HL-60 (cell line): Measurements from ENCODE around the gene COX17.

Experiments used
- DNase-seq, 2 experiments: peaks; one replicate each; pipeline ENCODE4 v3.0.0-alpha.2; 2010 to 2020; ENCODE audit warnings: low read depth in 1 of 2, low spot score in 1 of 2
- H3K27ac ChIP-seq: fragments of 250-450 bp; sonication (Bioruptor Pico); replicated peaks from 2 replicates; pipeline ENCODE4 v1.5.1; 2020; ENCODE audit warnings: mild to moderate bottlenecking, moderate library complexity
- H3K27me3 ChIP-seq: fragments of 250-450 bp; sonication (Bioruptor Pico); 2 replicates; pipeline ENCODE4 v1.5.1; 2021; ENCODE audit warnings: mild to moderate bottlenecking, moderate library complexity; ENCODE audit not compliant: insufficient read depth, poor library complexity, severe bottlenecking
- H3K4me3 ChIP-seq: replicated peaks from 2 replicates; pipeline ENCODE4 v1.5.1; 2011; ENCODE audit warnings: mild to moderate bottlenecking, control low read depth, low read length; ENCODE audit not compliant: insufficient read depth
- GABPA ChIP-seq: IDR thresholded peaks from 2 replicates; pipeline ENCODE4 v1.6.1; 2012; ENCODE audit warnings: low read depth
- POLR2AphosphoS5 ChIP-seq: IDR thresholded peaks from 2 replicates; pipeline ENCODE4 v1.6.1; 2012; ENCODE audit warnings: low read depth
- REST ChIP-seq: IDR thresholded peaks from 2 replicates; pipeline ENCODE4 v1.6.1; 2012; ENCODE audit warnings: low read depth; ENCODE audit not compliant: insufficient replicate concordance
- SPI1 ChIP-seq: IDR thresholded peaks from 2 replicates; pipeline ENCODE4 v1.6.1; 2012; ENCODE audit warnings: low read depth, mild to moderate bottlenecking, borderline replicate concordance
- TF ChIP-seq, protein P1 (sequence below): IDR thresholded peaks from one replicate; pipeline ENCODE4 v1.5.1; 2011; ENCODE audit warnings: low read length, control low read depth, inconsistent platforms; ENCODE audit not compliant: insufficient read depth

Gene COX17

DNA sequence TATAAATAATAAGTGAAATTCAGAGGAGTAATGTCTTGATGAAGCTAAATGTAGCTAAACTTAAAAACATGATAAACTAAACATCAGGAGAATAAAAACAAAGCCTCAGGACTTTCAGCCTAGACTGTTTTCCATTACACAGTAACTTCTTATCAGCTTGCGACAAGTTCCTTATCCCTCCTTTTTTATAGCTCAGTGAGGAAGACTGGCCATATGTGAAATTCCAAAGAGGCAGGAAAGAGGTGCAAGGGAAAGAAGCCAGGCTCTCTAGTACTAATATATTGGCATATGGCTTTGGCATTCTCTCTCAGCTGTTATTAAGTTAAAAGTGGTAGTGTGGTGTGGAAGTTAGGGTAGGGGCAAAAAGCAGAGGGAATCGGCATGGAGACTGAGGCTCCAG, 4.4 kb downstream of the COX17 start:
- H3K4me3 ChIP-seq = no peak overlapping the region
- DNase-seq = no peak
- H3K27me3 ChIP-seq = no peaks in the 10 kb centered on the region
- H3K27ac ChIP-seq = no peak overlapping the region
- TF ChIP-seq GABPA = no peak

- Histone ChIP-seq H3K27ac (no peak overlapping the region), H3K4me3 (no peak overlapping the region), H3K27me3 (no peaks in the 10 kb centered on the region)
- TF ChIP-seq, protein P1, sequence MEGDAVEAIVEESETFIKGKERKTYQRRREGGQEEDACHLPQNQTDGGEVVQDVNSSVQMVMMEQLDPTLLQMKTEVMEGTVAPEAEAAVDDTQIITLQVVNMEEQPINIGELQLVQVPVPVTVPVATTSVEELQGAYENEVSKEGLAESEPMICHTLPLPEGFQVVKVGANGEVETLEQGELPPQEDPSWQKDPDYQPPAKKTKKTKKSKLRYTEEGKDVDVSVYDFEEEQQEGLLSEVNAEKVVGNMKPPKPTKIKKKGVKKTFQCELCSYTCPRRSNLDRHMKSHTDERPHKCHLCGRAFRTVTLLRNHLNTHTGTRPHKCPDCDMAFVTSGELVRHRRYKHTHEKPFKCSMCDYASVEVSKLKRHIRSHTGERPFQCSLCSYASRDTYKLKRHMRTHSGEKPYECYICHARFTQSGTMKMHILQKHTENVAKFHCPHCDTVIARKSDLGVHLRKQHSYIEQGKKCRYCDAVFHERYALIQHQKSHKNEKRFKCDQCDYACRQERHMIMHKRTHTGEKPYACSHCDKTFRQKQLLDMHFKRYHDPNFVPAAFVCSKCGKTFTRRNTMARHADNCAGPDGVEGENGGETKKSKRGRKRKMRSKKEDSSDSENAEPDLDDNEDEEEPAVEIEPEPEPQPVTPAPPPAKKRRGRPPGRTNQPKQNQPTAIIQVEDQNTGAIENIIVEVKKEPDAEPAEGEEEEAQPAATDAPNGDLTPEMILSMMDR = no peak
- no peak for TF ChIP-seq POLR2AphosphoS5
- TF ChIP-seq GABPA = no peak
- TF ChIP-seq REST = no peak
- no peak for TF ChIP-seq SPI1
- no peak for DNase-seq
These were observed 7.2 kb downstream of the COX17 start for GRCh38 chr3:119669906-119670570.

DNA sequence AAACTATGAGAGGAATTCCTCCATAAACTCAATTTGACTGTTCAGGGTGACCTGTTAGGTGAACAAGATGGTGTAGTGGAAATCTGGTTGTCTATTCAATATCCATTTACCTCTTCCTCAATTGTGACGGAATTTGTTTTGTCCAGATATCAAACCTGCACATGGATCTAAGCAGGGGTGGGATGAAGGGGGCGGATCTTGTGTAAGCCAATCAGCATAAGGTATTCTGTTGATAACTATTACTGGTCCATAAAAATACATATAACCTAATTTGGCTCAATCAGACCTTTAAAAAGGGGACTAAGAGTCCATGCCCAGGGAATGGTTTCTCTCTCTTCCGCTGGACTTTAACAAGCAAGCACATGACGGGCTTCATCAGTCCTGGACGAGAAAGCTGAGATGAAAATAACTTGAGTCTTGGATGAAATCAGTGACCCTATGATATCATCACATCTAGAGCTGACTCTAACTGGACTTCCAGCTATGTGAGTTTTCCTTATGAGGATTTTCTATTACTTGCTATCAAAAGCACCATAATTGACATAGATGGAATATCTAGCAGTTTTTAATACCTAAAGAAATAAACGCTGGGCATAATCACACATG, 11.1 kb downstream of the COX17 start:
- Histone ChIP-seq H3K27me3 (no peaks in the 10 kb centered on the region), H3K27ac (no peak overlapping the region), H3K4me3 (no peak overlapping the region)
- no peak for TF ChIP-seq REST
- TF ChIP-seq POLR2AphosphoS5 = no peak
- TF ChIP-seq, protein P1 = no peak
- TF ChIP-seq GABPA = no peak
- TF ChIP-seq SPI1 = no peak
- DNase-seq = no peak

GRCh38 chr3:119664850-119665379, 12.3 kb downstream of the COX17 start:
- no peak overlapping the region for H3K4me3 ChIP-seq
- no peak for TF ChIP-seq GABPA
- no peak for TF ChIP-seq POLR2AphosphoS5
- TF ChIP-seq SPI1 = peak; percentile 70; the same call in 1 of the 2 replicates
- no peak for TF ChIP-seq REST
- TF ChIP-seq, protein P1 = no peak
- DNase-seq = no peak
- no peak overlapping the region for H3K27ac ChIP-seq
- no peaks in the 10 kb centered on the region for H3K27me3 ChIP-seq
